ENCODE measurements around the gene KRTAP17-1. TPM values are rescaled to one million over a fixed set of nuclear protein-coding genes. Genes with fewer than 3 reads are reported as not detected.

Gene KRTAP17-1
- total RNA-seq, 1 donor from 2014 or later: not detected

DNA sequence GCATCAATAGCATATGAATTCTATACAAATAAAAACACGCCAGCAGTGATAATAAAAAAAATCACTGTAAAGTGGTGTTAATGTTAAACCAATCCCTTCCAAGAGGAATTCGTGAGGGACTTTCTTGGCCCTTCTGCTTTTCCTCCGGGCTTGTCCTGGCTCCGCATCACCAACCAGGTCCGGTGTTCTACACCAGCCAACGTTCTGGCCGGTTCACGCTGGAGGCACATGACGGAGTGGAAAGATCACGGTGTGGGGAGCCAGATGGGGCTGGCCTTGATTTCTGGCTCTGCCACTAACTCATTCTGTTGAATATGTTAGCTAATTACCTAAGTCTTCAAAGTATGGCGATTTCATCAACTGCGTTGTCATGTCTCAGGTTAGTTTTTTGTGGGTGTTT, 11.4 kb downstream of the KRTAP17-1 start:
- TF ChIP-seq CTCF (conservative IDR thresholded peaks at IDR 0.05): no peak
- H3K27ac Mint-ChIP-seq: no peak overlapping the region
- H3K9me3 Mint-ChIP-seq: peaks cover 6% of the 10 kb centered on the region
- no peak for DNase-seq (ENCODE audit: extremely low spot score, unreplicated experiment)
- no peak overlapping the region for H3K4me3 Mint-ChIP-seq
- H3K4me1 Mint-ChIP-seq (ENCODE audit: unreplicated experiment): no peaks in the 10 kb centered on the region
- peaks cover 4% of the 10 kb centered on the region for H3K36me3 Mint-ChIP-seq
- no peaks in the 10 kb centered on the region for H3K27me3 Mint-ChIP-seq

- Mint-ChIP-seq H3K9me3 (peaks cover 6% of the 10 kb centered on the region), H3K4me1 (ENCODE audit: unreplicated experiment) (no peaks in the 10 kb centered on the region), H3K36me3 (peaks cover 4% of the 10 kb centered on the region), H3K27ac (no peak overlapping the region), H3K4me3 (no peak overlapping the region), H3K27me3 (no peaks in the 10 kb centered on the region)
- no peak for TF ChIP-seq CTCF (conservative IDR thresholded peaks at IDR 0.05)
- no peak for DNase-seq (ENCODE audit: extremely low spot score, unreplicated experiment)
Measured at GRCh38 chr17:41302981-41303380, 12.5 kb downstream of the KRTAP17-1 start.

DNA sequence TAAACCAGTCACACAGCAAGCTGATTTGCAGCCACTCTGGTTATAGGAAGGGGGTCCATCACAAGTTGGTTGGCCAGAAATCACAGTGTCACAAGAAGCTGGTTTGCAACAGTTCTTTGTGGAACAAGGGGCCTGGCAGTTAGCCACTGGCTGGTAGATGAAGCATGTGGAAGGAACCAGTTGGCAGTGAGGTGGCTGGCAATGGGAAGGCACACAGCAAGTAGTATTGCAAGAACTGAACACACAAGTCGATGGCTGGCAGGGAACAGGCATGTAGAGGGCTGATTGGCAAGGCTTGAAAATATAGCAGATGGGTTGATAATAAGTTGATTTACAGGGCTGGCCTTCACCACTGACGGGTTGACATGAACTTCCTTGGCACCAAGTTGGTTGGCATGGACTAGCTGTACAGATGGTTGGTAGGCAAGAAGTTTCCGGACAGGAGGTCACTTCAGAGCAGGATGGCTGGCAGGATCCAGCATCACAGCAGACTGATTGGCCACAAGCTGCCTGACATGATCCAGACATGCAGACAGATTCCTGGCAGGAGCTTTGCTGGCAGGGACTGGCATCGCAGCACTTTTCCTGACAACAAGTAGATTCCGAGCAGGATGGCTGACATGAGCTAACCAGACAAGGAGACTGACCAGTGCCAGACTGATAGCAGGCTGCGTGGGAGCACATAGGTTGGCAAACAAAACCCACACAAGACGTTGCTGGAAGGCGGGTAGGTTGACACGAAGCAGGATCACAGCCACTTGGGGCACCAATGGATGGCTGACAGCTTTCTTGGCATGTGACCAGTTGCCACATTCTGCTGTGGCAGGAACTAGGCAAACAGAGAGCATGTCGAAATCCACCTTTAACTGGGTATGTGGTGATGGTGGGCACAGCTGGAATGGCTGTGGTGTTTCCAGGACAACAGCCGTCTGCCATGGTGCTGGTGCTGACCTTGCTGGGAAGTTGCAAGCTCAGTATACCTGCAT, 13.3 kb downstream of the KRTAP17-1 start, which contains the start of gene KRTAP29-1:
TSS of gene KRTAP29-1 (minus strand) at position 936 of the 986 bp plus-strand sequence. CDS start at position 936, 0 bp downstream.
- Mint-ChIP-seq H3K4me3 (no peak within 1 kb of the TSS), H3K4me1 (ENCODE audit: unreplicated experiment) (no peaks in the 10 kb centered on the region), H3K27me3 (no peaks in the 10 kb centered on the region), H3K36me3 (peaks cover 4% of the 10 kb centered on the region), H3K27ac (no peak within 1 kb of the TSS), H3K9me3 (peaks cover 6% of the 10 kb centered on the region)
- TF ChIP-seq CTCF (conservative IDR thresholded peaks at IDR 0.05): no peak
- DNase-seq (ENCODE audit: extremely low spot score, unreplicated experiment): no peak

- peaks cover 4% of the 10 kb centered on the region for H3K36me3 Mint-ChIP-seq
- no peaks in the 10 kb centered on the region for H3K27me3 Mint-ChIP-seq
- no peaks in the 10 kb centered on the region for H3K4me1 Mint-ChIP-seq (ENCODE audit: unreplicated experiment)
- DNase-seq (ENCODE audit: extremely low spot score, unreplicated experiment): no peak
- no peak overlapping the region for H3K27ac Mint-ChIP-seq
- H3K9me3 Mint-ChIP-seq: no peaks in the 10 kb centered on the region
- H3K4me3 Mint-ChIP-seq: no peak overlapping the region
- TF ChIP-seq CTCF (conservative IDR thresholded peaks at IDR 0.05): no peak
Measured at GRCh38 chr17:41301204-41301790, 14.2 kb downstream of the KRTAP17-1 start.

DNA sequence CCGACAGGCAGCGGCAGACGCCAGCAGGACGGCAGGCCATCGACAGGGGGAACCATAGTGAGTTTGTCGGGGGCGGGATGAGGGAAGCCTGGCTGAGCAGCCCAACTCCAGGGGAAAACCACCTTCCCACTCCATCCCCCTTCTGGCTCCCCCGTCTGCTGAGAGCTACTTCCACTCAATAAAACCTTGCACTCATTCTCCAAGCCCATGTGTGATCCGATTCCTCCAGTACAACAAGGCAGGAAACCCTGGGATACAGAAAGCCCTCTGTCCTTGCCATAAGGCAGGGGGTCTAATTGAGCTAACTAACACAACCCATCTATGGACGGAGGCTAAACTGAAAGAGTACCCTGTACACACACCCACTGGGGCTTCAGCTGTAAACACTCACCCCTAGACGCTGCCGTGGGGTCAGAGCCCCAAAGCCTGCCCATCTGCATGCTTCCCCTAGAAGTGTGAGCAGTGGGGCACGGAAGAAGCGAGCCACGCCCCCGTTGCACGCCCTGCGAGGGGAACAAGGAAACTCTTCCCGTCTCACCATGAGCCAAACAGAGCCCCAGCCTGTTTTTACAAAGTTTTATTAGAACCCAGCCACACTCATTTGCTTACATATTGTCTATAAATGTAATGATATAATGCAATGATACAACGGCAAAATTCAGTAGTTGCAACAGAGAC, 16.9 kb downstream of the KRTAP17-1 start:
- no peak for TF ChIP-seq CTCF (conservative IDR thresholded peaks at IDR 0.05)
- H3K4me3 Mint-ChIP-seq: no peak overlapping the region
- H3K27ac Mint-ChIP-seq: no peak overlapping the region
- no peaks in the 10 kb centered on the region for H3K27me3 Mint-ChIP-seq
- peaks cover 4% of the 10 kb centered on the region for H3K36me3 Mint-ChIP-seq
- no peak for DNase-seq (ENCODE audit: extremely low spot score, unreplicated experiment)
- no peaks in the 10 kb centered on the region for H3K4me1 Mint-ChIP-seq (ENCODE audit: unreplicated experiment)
- H3K9me3 Mint-ChIP-seq: no peaks in the 10 kb centered on the region

Measured in type B pancreatic cell (in vitro differentiated cells).